Progenitor cell of endocrine pancreas (in vitro differentiated cells): ENCODE measurements around the gene FNDC3B. TPM values are rescaled to one million over a fixed set of nuclear protein-coding genes. Genes with fewer than 3 reads are reported as not detected.
A peak's percentile ranks its signal among the peaks of the same experiment; 100 is the strongest.

Experiments used
- DNase-seq: peaks from one replicate; pipeline ENCODE4 v3.0.0; 2021; ENCODE audit warnings: low spot score; ENCODE audit not compliant: unreplicated experiment
- H3K27ac Mint-ChIP-seq: 2 replicates; pipeline ENCODE4 v1.8.0; 2021; ENCODE audit warnings: mild to moderate bottlenecking, moderate library complexity, mixed read lengths
- H3K27me3 Mint-ChIP-seq: 2 replicates; pipeline ENCODE4 v1.8.0; 2021; ENCODE audit warnings: mixed read lengths
- H3K36me3 Mint-ChIP-seq: 2 replicates; pipeline ENCODE4 v1.8.0; 2022; ENCODE audit warnings: mixed read lengths; ENCODE audit not compliant: insufficient read depth
- H3K4me1 Mint-ChIP-seq: 2 replicates; pipeline ENCODE4 v1.8.0; 2021; ENCODE audit warnings: low read depth, mixed read lengths
- H3K4me3 Mint-ChIP-seq: 2 replicates; pipeline ENCODE4 v1.8.0; 2021; ENCODE audit warnings: low read depth, mild to moderate bottlenecking, moderate library complexity, mixed read lengths
- H3K9me3 Mint-ChIP-seq: 2 replicates; pipeline ENCODE4 v1.8.0; 2021; ENCODE audit warnings: low read depth, mixed read lengths
- CTCF ChIP-seq: fragments of 200-600 bp; sonication (generic); IDR thresholded peaks from one replicate; pipeline ENCODE4 v1.5.0; 2021; ENCODE audit warnings: antibody characterized with exemption, mild to moderate bottlenecking; ENCODE audit not compliant: unreplicated experiment
- total RNA-seq: library from RNA; stranded (reverse); gene quantifications from 2 replicates; pipeline ENCODE4 v1.2.1, GENCODE V29; 2021

Gene FNDC3B
- total RNA-seq, 1 donor from 2014 or later = 158 TPM

- no peak for DNase-seq
- Mint-ChIP-seq H3K27ac (no peak overlapping the region), H3K36me3 (peaks cover 40% of the 10 kb centered on the region), H3K9me3 (peaks cover 5% of the 10 kb centered on the region), H3K27me3 (no peaks in the 10 kb centered on the region), H3K4me3 (no peak overlapping the region), H3K4me1 (peaks cover 44% of the 10 kb centered on the region)
- no peak for TF ChIP-seq CTCF
Observed at GRCh38 chr3:172131746-172132145, 92.4 kb downstream of the FNDC3B start.

GRCh38 chr3:172132159-172132586, 92.8 kb downstream of the FNDC3B start:
- Mint-ChIP-seq H3K27me3 (no peaks in the 10 kb centered on the region), H3K36me3 (peaks cover 38% of the 10 kb centered on the region), H3K4me3 (no peak overlapping the region), H3K4me1 (peaks cover 40% of the 10 kb centered on the region), H3K27ac (no peak overlapping the region), H3K9me3 (peaks cover 5% of the 10 kb centered on the region)
- TF ChIP-seq CTCF = no peak
- no peak for DNase-seq

- Mint-ChIP-seq H3K4me1 (peaks cover 44% of the 10 kb centered on the region), H3K36me3 (peaks cover 38% of the 10 kb centered on the region), H3K27me3 (no peaks in the 10 kb centered on the region), H3K27ac (no peak overlapping the region), H3K4me3 (no peak overlapping the region), H3K9me3 (peaks cover 5% of the 10 kb centered on the region)
- TF ChIP-seq CTCF = no peak
- no peak for DNase-seq
Observed at GRCh38 chr3:172132721-172133311, 93.4 kb downstream of the FNDC3B start.

GRCh38 chr3:172133838-172134237, 94.5 kb downstream of the FNDC3B start:
- H3K4me3 Mint-ChIP-seq = no peak overlapping the region
- peaks cover 45% of the 10 kb centered on the region for H3K4me1 Mint-ChIP-seq
- peaks cover 31% of the 10 kb centered on the region for H3K36me3 Mint-ChIP-seq
- H3K27ac Mint-ChIP-seq = peak overlapping the region; percentile 78
- DNase-seq = no peak
- no peak for TF ChIP-seq CTCF
- H3K27me3 Mint-ChIP-seq = no peaks in the 10 kb centered on the region
- H3K9me3 Mint-ChIP-seq = peaks cover 5% of the 10 kb centered on the region

- Mint-ChIP-seq H3K4me3 (no peak overlapping the region), H3K4me1 (peaks cover 44% of the 10 kb centered on the region), H3K9me3 (peaks cover 5% of the 10 kb centered on the region), H3K27me3 (no peaks in the 10 kb centered on the region), H3K36me3 (peaks cover 26% of the 10 kb centered on the region), H3K27ac (peak overlapping the region; percentile 78)
- DNase-seq = no peak
- no peak for TF ChIP-seq CTCF
Observed at GRCh38 chr3:172134352-172134751, 95.0 kb downstream of the FNDC3B start.
